C1 segment of cervical spinal cord (tissue), 14 donors: Measurements from ENCODE around the gene SEM1.
"Not testable (repeated sequence)": the region's sequence is repeated elsewhere in the genome, so short reads cannot be mapped to it uniquely, and the experiment has no call there.

Experiments used
- DNase-seq, 14 donors: peaks; one replicate each; lab custom pipeline; 2025; lab: John Stamatoyannopoulos, UW

The SEM1 gene

GRCh38 chr7:96663457-96663856 lies 46.2 kb downstream of the SEM1 start:
- DNase-seq = no peak

GRCh38 chr7:96662151-96662550 lies 47.5 kb downstream of the SEM1 start:
- DNase-seq = not testable (repeated sequence)

- no peak for DNase-seq
Measured at GRCh38 chr7:96658022-96658412, 51.6 kb downstream of the SEM1 start.

GRCh38 chr7:96657347-96658021 lies 52.2 kb downstream of the SEM1 start:
- no peak for DNase-seq

GRCh38 chr7:96655956-96656355 lies 53.7 kb downstream of the SEM1 start:
- no peak for DNase-seq

GRCh38 chr7:96654630-96655188 lies 54.9 kb downstream of the SEM1 start:
- DNase-seq = no peak

- no peak for DNase-seq
Measured at GRCh38 chr7:96649981-96650380, 59.7 kb downstream of the SEM1 start.

GRCh38 chr7:96648784-96649183 lies 60.9 kb downstream of the SEM1 start:
- DNase-seq = no peak

GRCh38 chr7:96647733-96648132 lies 61.9 kb downstream of the SEM1 start:
- no peak for DNase-seq

GRCh38 chr7:96645084-96645483 lies 64.6 kb downstream of the SEM1 start:
- no peak for DNase-seq

- not testable (repeated sequence) for DNase-seq
Measured at GRCh38 chr7:96643436-96643835, 66.2 kb downstream of the SEM1 start.

GRCh38 chr7:96640054-96640453 lies 69.6 kb downstream of the SEM1 start:
- no peak for DNase-seq
